BJ (cell line): ENCODE results near the gene PIR. TPM values are rescaled to one million over a fixed set of nuclear protein-coding genes. Genes with fewer than 3 reads are reported as not detected.
A peak's percentile ranks its signal among the peaks of the same experiment; 100 is the strongest.

Source experiments
- CTCF ChIA-PET: fragments of 350-600 bp; formaldehyde crosslinking; extraction: SDS; loops from one replicate; lab custom pipeline; 2021; ENCODE audit warnings: antibody characterized with exemption, inconsistent platforms; lab: Yijun Ruan, JAX
- POLR2A ChIA-PET: fragments of 300-600 bp; sonication (Branson Sonifier 250); formaldehyde crosslinking; extraction: SDS; loops from one replicate; lab custom pipeline; 2021; ENCODE audit warnings: antibody characterized with exemption; lab: Charles Lee
- DNase-seq: peaks from one replicate; pipeline ENCODE4 v3.0.0-alpha.2; 2011; ENCODE audit warnings: low read depth
- H3K27me3 ChIP-seq: 2 replicates; pipeline ENCODE4 v1.6.0; 2011; ENCODE audit warnings: low read length; ENCODE audit not compliant: control insufficient read depth, insufficient read depth
- H3K36me3 ChIP-seq: 2 replicates; pipeline ENCODE4 v1.5.1; 2011; ENCODE audit warnings: low read length; ENCODE audit not compliant: control insufficient read depth, insufficient read depth
- H3K4me3 ChIP-seq: 2 replicates; pipeline ENCODE4 v1.5.1; 2011; ENCODE audit warnings: low read depth, mild to moderate bottlenecking, control low read depth, low read length
- CTCF ChIP-seq: IDR thresholded peaks from 2 replicates; pipeline ENCODE4 v1.5.1; 2011; ENCODE audit warnings: low read depth, mild to moderate bottlenecking, control low read depth, inconsistent platforms, low read length, moderate library complexity; ENCODE audit not compliant: insufficient read depth
- polyA plus RNA-seq: library from polyadenylated mRNA; depleted of rRNA; stranded (reverse); fragments of >200 nt; gene quantifications from 2 replicates; pipeline ENCODE4 v1.2.3, GENCODE V29; 2011

Gene PIR
- polyA plus RNA-seq, 1 experiment: 11.7 TPM

GRCh38 chrX:15356444-15356843 is 136.7 kb downstream of the PIR start:
- Histone ChIP-seq H3K36me3 (no peaks in the 10 kb centered on the region), H3K27me3 (no peaks in the 10 kb centered on the region), H3K4me3 (no peak overlapping the region)
- no peak for DNase-seq
- no peak for TF ChIP-seq CTCF
- ChIA-PET POLR2A (no interaction called here), CTCF (no interaction called here)

- ChIA-PET CTCF (interaction anchor here (1.7 to 11.7 kb wide), 4 partner anchors 16 to 219 kb away, joined by 3 to 172 read pairs (median 6); no protein-coding TSS in a partner anchor), POLR2A (no interaction called here)
- DNase-seq: no peak
- Histone ChIP-seq H3K27me3 (no peaks in the 10 kb centered on the region; the same call in 1 of the 2 replicates), H3K4me3 (no peak overlapping the region), H3K36me3 (no peaks in the 10 kb centered on the region)
- TF ChIP-seq CTCF: no peak
These were observed 142.7 kb downstream of the PIR start for GRCh38 chrX:15350329-15350996.

- CTCF ChIA-PET: interaction anchor here (0.6 to 11.7 kb wide), 18 partner anchors 9 to 332 kb away, joined by 3 to 172 read pairs (median 4); no protein-coding TSS in a partner anchor
- Histone ChIP-seq H3K27me3 (no peaks in the 10 kb centered on the region; the same call in 1 of the 2 replicates), H3K36me3 (no peaks in the 10 kb centered on the region), H3K4me3 (no peak overlapping the region)
- POLR2A ChIA-PET: no interaction called here
- peak; percentile 45 for TF ChIP-seq CTCF
- DNase-seq: peak; percentile 15
These were observed 144.1 kb downstream of the PIR start for GRCh38 chrX:15349046-15349445.

GRCh38 chrX:15345976-15346375 is 147.2 kb downstream of the PIR start:
- DNase-seq: no peak
- CTCF ChIA-PET: interaction anchor here (11.7 kb wide), 1 partner anchor 123 kb away, joined by 172 read pairs; no protein-coding TSS in a partner anchor
- no peak for TF ChIP-seq CTCF
- H3K27me3 ChIP-seq: no peaks in the 10 kb centered on the region; the same call in 1 of the 2 replicates
- no peak overlapping the region for H3K4me3 ChIP-seq
- POLR2A ChIA-PET: no interaction called here
- no peaks in the 10 kb centered on the region for H3K36me3 ChIP-seq

- TF ChIP-seq CTCF: no peak
- Histone ChIP-seq H3K36me3 (no peaks in the 10 kb centered on the region), H3K4me3 (no peak overlapping the region), H3K27me3 (no peaks in the 10 kb centered on the region; the same call in 1 of the 2 replicates)
- POLR2A ChIA-PET: no interaction called here
- no peak for DNase-seq
- CTCF ChIA-PET: no interaction called here
These were observed 149.0 kb downstream of the PIR start for GRCh38 chrX:15344106-15344505.
